ENCODE measurements around the gene GULP1.

DNA sequence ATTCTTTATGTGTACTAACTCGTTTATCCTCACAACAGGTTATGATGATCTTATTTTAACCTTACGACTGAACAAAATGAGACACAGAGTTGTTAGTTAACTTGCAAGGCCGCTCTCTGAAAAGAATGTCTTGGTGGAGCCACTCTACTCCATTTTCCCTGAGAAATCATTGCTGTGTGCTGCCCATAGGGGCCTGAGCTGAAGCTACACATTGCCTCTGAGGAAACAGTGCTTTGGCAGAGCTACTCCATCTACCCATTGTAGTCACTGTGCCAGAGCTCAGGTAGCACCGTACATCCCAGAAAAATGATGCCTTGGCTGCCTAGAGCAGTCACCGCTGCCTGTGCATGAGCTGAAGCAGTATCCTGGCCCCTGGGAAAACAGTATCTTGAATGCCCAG, 61.6 kb downstream of the GULP1 start:
- TF ChIP-seq EZH2 (IDR thresholded peaks at IDR 0.05; ENCODE audit: borderline replicate concordance, low read length), result no peak
- TF ChIP-seq, protein P1, sequence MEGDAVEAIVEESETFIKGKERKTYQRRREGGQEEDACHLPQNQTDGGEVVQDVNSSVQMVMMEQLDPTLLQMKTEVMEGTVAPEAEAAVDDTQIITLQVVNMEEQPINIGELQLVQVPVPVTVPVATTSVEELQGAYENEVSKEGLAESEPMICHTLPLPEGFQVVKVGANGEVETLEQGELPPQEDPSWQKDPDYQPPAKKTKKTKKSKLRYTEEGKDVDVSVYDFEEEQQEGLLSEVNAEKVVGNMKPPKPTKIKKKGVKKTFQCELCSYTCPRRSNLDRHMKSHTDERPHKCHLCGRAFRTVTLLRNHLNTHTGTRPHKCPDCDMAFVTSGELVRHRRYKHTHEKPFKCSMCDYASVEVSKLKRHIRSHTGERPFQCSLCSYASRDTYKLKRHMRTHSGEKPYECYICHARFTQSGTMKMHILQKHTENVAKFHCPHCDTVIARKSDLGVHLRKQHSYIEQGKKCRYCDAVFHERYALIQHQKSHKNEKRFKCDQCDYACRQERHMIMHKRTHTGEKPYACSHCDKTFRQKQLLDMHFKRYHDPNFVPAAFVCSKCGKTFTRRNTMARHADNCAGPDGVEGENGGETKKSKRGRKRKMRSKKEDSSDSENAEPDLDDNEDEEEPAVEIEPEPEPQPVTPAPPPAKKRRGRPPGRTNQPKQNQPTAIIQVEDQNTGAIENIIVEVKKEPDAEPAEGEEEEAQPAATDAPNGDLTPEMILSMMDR (conservative IDR thresholded peaks at IDR 0.05 in 1 of 2, IDR thresholded peaks at IDR 0.05 in 1 of 2; ENCODE audit: extremely low read depth in 1 of 2, insufficient read depth in 1 of 2, low read depth in 1 of 2, low read length in 2 of 2), result no peak

All from mammary epithelial cell (primary cell).